Progenitor cell of endocrine pancreas (in vitro differentiated cells): Measurements from ENCODE around the gene MFN1. TPM values are rescaled to one million over a fixed set of nuclear protein-coding genes. Genes with fewer than 3 reads are reported as not detected.
A peak's percentile ranks its signal among the peaks of the same experiment; 100 is the strongest.

Experiments used
- DNase-seq: peaks from one replicate; pipeline ENCODE4 v3.0.0; 2021; ENCODE audit warnings: low spot score; ENCODE audit not compliant: unreplicated experiment
- H3K27ac Mint-ChIP-seq: 2 replicates; pipeline ENCODE4 v1.8.0; 2021; ENCODE audit warnings: mild to moderate bottlenecking, moderate library complexity, mixed read lengths
- H3K27me3 Mint-ChIP-seq: 2 replicates; pipeline ENCODE4 v1.8.0; 2021; ENCODE audit warnings: mixed read lengths
- H3K36me3 Mint-ChIP-seq: 2 replicates; pipeline ENCODE4 v1.8.0; 2022; ENCODE audit warnings: mixed read lengths; ENCODE audit not compliant: insufficient read depth
- H3K4me1 Mint-ChIP-seq: 2 replicates; pipeline ENCODE4 v1.8.0; 2021; ENCODE audit warnings: low read depth, mixed read lengths
- H3K4me3 Mint-ChIP-seq: 2 replicates; pipeline ENCODE4 v1.8.0; 2021; ENCODE audit warnings: low read depth, mild to moderate bottlenecking, moderate library complexity, mixed read lengths
- H3K9me3 Mint-ChIP-seq: 2 replicates; pipeline ENCODE4 v1.8.0; 2021; ENCODE audit warnings: low read depth, mixed read lengths
- total RNA-seq: library from RNA; stranded (reverse); gene quantifications from 2 replicates; pipeline ENCODE4 v1.2.1, GENCODE V29; 2021
- TF ChIP-seq, protein P1 (sequence below): fragments of 200-600 bp; sonication (generic); IDR thresholded peaks from one replicate; pipeline ENCODE4 v1.5.0; 2021; ENCODE audit warnings: antibody characterized with exemption, mild to moderate bottlenecking; ENCODE audit not compliant: unreplicated experiment

MFN1 gene
- total RNA-seq, 1 donor from 2014 or later, result 64.8 TPM

DNA sequence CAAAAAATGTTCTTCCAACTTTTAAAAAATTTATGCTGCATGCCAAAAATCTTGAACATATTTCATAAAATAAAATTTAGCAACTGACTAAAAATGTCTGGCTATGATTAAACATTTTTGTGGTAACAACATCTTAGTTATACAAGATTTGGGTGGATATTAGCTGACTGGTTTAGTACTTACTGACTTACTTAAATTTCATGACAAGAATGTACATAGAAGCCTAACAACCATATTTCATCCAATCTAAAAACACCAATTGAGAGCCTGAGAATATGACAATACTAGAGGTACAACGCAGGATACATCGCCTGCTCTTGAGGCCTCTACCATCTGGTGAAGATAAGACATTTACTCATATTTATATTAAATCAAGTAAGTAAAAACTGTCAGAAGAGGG, 69.2 kb downstream of the MFN1 start:
- no peak overlapping the region for H3K27ac Mint-ChIP-seq
- TF ChIP-seq, protein P1, sequence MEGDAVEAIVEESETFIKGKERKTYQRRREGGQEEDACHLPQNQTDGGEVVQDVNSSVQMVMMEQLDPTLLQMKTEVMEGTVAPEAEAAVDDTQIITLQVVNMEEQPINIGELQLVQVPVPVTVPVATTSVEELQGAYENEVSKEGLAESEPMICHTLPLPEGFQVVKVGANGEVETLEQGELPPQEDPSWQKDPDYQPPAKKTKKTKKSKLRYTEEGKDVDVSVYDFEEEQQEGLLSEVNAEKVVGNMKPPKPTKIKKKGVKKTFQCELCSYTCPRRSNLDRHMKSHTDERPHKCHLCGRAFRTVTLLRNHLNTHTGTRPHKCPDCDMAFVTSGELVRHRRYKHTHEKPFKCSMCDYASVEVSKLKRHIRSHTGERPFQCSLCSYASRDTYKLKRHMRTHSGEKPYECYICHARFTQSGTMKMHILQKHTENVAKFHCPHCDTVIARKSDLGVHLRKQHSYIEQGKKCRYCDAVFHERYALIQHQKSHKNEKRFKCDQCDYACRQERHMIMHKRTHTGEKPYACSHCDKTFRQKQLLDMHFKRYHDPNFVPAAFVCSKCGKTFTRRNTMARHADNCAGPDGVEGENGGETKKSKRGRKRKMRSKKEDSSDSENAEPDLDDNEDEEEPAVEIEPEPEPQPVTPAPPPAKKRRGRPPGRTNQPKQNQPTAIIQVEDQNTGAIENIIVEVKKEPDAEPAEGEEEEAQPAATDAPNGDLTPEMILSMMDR, result no peak
- H3K9me3 Mint-ChIP-seq, result no peaks in the 10 kb centered on the region
- no peaks in the 10 kb centered on the region for H3K4me1 Mint-ChIP-seq
- no peaks in the 10 kb centered on the region for H3K27me3 Mint-ChIP-seq
- H3K36me3 Mint-ChIP-seq, result no peaks in the 10 kb centered on the region
- H3K4me3 Mint-ChIP-seq, result no peak overlapping the region
- DNase-seq, result no peak

DNA sequence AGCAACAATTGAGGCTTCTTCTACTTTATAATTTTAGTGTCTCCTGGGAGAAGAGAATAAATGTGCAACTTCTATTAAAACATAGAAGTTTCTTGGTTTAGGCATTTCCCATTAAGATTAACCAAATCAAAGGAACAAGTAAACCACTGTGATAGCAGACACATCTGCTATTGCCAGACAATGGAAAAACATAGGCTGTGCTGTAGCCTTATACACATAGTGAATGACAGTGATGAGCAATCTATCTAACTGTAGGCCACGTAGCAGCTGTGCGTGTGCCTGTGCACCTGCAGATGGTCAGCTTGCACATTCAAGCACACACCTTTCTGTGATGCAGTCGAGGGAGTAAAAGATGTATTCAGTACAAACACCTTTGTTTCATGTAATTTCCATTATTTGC, 71.1 kb downstream of the MFN1 start:
- H3K27ac Mint-ChIP-seq, result no peak overlapping the region
- TF ChIP-seq, protein P1, result no peak
- no peaks in the 10 kb centered on the region for H3K36me3 Mint-ChIP-seq
- H3K27me3 Mint-ChIP-seq, result no peaks in the 10 kb centered on the region
- no peak overlapping the region for H3K4me3 Mint-ChIP-seq
- no peaks in the 10 kb centered on the region for H3K4me1 Mint-ChIP-seq
- DNase-seq, result no peak
- no peaks in the 10 kb centered on the region for H3K9me3 Mint-ChIP-seq

DNA sequence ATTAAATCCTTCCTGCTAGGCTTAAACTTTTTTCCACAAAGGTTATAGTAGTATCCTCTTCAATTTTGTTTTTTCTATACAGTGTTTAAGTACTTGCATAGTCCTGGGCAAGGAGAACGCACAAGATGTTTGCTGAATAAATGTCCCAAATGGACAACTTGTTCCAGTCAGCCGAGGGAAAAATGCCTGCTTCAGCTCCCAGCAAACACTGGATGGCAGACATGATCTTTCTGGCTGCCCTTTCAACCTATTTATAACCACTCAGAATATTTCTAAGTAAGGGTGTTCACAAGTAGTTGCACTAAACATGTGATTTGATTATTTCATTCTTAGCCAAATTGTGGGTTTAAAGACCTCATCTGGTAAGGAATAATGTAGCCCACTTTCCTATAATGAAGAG, 74.0 kb downstream of the MFN1 start:
- Mint-ChIP-seq H3K27me3 (no peaks in the 10 kb centered on the region), H3K36me3 (no peaks in the 10 kb centered on the region), H3K9me3 (no peaks in the 10 kb centered on the region), H3K27ac (no peak overlapping the region), H3K4me3 (no peak overlapping the region), H3K4me1 (no peaks in the 10 kb centered on the region)
- TF ChIP-seq, protein P1, result peak; percentile 38
- no peak for DNase-seq

DNA sequence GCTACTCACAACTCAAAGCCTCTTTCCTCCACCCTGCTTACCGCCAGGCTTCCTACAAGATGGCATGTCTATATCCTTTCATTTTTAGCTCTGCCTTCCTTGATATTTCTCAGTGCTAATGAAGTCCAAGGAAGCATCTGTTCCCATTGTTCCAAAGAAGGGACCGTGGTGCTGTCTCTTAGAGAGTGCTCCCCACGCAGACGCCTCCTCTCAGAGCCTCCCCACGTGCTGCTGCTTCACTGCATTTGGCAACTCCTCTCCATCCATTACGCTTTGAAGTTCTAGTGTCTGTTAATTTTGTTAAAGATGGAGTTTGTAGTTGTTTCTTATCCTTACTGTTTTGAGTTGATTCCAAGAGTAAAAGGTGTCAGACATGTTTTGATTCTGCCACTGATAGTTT, 77.6 kb downstream of the MFN1 start:
- DNase-seq, result no peak
- no peaks in the 10 kb centered on the region for H3K27me3 Mint-ChIP-seq
- no peaks in the 10 kb centered on the region for H3K36me3 Mint-ChIP-seq
- TF ChIP-seq, protein P1, result no peak
- H3K4me3 Mint-ChIP-seq, result no peak overlapping the region
- H3K27ac Mint-ChIP-seq, result no peak overlapping the region
- peaks cover 5% of the 10 kb centered on the region for H3K4me1 Mint-ChIP-seq
- no peaks in the 10 kb centered on the region for H3K9me3 Mint-ChIP-seq

DNA sequence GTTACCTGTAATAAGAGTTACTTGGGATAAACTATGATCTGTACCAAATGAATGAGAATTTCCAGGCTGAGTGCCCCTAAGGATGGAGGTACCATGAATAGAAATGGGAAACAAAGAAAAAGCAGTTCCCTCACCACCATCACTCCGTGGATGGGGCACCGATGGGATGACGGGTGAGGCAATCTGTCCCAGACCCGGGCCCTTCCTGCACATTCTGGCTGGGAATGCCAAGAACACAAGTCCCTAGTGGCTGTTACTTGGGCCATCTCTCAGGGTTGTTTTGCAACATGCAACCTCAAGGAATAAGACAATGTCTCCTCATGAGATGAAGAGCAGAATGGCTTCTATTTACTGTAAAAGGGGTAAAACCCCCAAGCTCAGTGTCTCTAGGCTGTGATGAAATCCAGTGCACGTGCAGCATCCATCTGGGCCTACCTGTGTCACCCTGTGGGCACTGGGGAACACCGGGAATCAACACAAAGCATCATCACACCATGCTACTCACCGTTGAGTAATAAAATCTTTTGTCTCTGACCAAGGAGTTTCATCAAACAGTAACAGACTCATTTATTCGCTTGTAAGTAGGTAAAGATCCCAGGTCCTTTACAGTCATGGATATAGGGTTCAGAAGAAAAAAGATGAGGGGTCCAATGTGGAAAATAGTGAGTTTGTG, 81.5 kb downstream of the MFN1 start:
- no peak overlapping the region for H3K27ac Mint-ChIP-seq
- DNase-seq, result no peak
- TF ChIP-seq, protein P1, result no peak
- no peak overlapping the region for H3K4me3 Mint-ChIP-seq
- no peaks in the 10 kb centered on the region for H3K27me3 Mint-ChIP-seq
- H3K36me3 Mint-ChIP-seq, result no peaks in the 10 kb centered on the region
- no peaks in the 10 kb centered on the region for H3K9me3 Mint-ChIP-seq
- H3K4me1 Mint-ChIP-seq, result peaks cover 5% of the 10 kb centered on the region
